ENCODE data around the gene PCLO. TPM values are rescaled to one million over a fixed set of nuclear protein-coding genes. Genes with fewer than 3 reads are reported as not detected.
"Not testable (repeated sequence)": the region's sequence is repeated elsewhere in the genome, so short reads cannot be mapped to it uniquely, and the experiment has no call there.

Gene PCLO
- total RNA-seq, 1 experiment from 2014 or later: not detected

DNA sequence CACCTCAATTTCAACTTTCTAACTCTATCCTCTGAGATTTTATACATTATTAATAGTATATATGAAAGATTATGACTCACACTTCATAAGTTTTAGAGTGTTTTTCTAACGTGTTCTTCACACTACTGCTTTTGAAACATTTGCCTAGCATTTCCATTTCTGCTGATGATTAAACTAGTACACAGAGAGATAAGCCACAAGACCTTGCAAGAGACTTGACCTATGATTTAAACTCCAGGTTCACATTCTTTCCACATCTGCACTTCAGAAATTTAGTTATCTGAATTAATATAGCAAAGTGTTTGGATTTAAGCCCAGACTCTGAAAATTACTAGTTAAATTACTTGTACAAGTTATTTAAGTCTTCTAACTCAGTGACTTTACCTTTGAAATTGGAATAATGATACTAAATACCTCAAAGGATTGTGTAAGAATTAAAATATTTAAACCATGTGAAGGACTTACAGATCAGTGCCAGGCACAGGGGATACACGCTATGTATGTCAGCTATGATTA, 66.6 kb downstream of the PCLO start:
- no peak for DNase-seq
- Histone ChIP-seq H3K27me3 (ENCODE audit: low read length) (no peaks in the 10 kb centered on the region), H3K36me3 (ENCODE audit: insufficient read depth, low read length) (no peaks in the 10 kb centered on the region), H3K4me3 (ENCODE audit: low read length) (no peak overlapping the region), H3K4me1 (ENCODE audit: low read length) (no peaks in the 10 kb centered on the region), H3K9me2 (replicated peaks; ENCODE audit: insufficient read depth, low read length) (no peaks in the 10 kb centered on the region), H3K4me2 (ENCODE audit: low read depth, low read length, poor library complexity, severe bottlenecking) (no peak overlapping the region), H3K27ac (ENCODE audit: low read length) (no peak overlapping the region), H3K9me3 (ENCODE audit: low read length) (peaks cover 22% of the 10 kb centered on the region; the same call in 1 of the 2 replicates), H3K9ac (ENCODE audit: low read length) (no peak overlapping the region), H3K79me2 (ENCODE audit: low read length) (no peaks in the 10 kb centered on the region), H4K20me1 (ENCODE audit: insufficient read depth, low read depth, low read length) (no peaks in the 10 kb centered on the region), H2AFZ (ENCODE audit: low read length) (no peak overlapping the region)

GRCh38 chr7:83085299-83085698, 77.4 kb downstream of the PCLO start:
- H3K9ac ChIP-seq (ENCODE audit: low read length): no peak overlapping the region
- H3K9me3 ChIP-seq (ENCODE audit: low read length): peaks cover 17% of the 10 kb centered on the region
- H4K20me1 ChIP-seq (ENCODE audit: insufficient read depth, low read depth, low read length): no peaks in the 10 kb centered on the region
- H3K36me3 ChIP-seq (ENCODE audit: insufficient read depth, low read length): no peaks in the 10 kb centered on the region
- no peak overlapping the region for H3K4me2 ChIP-seq (ENCODE audit: low read depth, low read length, poor library complexity, severe bottlenecking)
- no peak for DNase-seq
- no peak overlapping the region for H2AFZ ChIP-seq (ENCODE audit: low read length)
- H3K9me2 ChIP-seq (replicated peaks; ENCODE audit: insufficient read depth, low read length): no peaks in the 10 kb centered on the region
- no peaks in the 10 kb centered on the region for H3K4me1 ChIP-seq (ENCODE audit: low read length)
- no peaks in the 10 kb centered on the region for H3K27me3 ChIP-seq (ENCODE audit: low read length)
- no peak overlapping the region for H3K4me3 ChIP-seq (ENCODE audit: low read length)
- no peak overlapping the region for H3K27ac ChIP-seq (ENCODE audit: low read length)
- no peaks in the 10 kb centered on the region for H3K79me2 ChIP-seq (ENCODE audit: low read length)

GRCh38 chr7:83079879-83080278, 82.8 kb downstream of the PCLO start:
- H4K20me1 ChIP-seq (ENCODE audit: insufficient read depth, low read depth, low read length); H3K4me1 ChIP-seq (ENCODE audit: low read length); H3K4me3 ChIP-seq (ENCODE audit: low read length); H3K9me2 ChIP-seq (replicated peaks; ENCODE audit: insufficient read depth, low read length); H3K79me2 ChIP-seq (ENCODE audit: low read length); H3K27me3 ChIP-seq (ENCODE audit: low read length); DNase-seq; H3K4me2 ChIP-seq (ENCODE audit: low read depth, low read length, poor library complexity, severe bottlenecking); H3K9ac ChIP-seq (ENCODE audit: low read length); H3K36me3 ChIP-seq (ENCODE audit: insufficient read depth, low read length); H2AFZ ChIP-seq (ENCODE audit: low read length); H3K27ac ChIP-seq (ENCODE audit: low read length): not testable (repeated sequence)
- H3K9me3 ChIP-seq (ENCODE audit: low read length): peaks cover 25% of the 10 kb centered on the region

- H3K4me2 ChIP-seq (ENCODE audit: low read depth, low read length, poor library complexity, severe bottlenecking): no peak overlapping the region
Measured at GRCh38 chr7:83077328-83077727, 85.4 kb downstream of the PCLO start.

DNA sequence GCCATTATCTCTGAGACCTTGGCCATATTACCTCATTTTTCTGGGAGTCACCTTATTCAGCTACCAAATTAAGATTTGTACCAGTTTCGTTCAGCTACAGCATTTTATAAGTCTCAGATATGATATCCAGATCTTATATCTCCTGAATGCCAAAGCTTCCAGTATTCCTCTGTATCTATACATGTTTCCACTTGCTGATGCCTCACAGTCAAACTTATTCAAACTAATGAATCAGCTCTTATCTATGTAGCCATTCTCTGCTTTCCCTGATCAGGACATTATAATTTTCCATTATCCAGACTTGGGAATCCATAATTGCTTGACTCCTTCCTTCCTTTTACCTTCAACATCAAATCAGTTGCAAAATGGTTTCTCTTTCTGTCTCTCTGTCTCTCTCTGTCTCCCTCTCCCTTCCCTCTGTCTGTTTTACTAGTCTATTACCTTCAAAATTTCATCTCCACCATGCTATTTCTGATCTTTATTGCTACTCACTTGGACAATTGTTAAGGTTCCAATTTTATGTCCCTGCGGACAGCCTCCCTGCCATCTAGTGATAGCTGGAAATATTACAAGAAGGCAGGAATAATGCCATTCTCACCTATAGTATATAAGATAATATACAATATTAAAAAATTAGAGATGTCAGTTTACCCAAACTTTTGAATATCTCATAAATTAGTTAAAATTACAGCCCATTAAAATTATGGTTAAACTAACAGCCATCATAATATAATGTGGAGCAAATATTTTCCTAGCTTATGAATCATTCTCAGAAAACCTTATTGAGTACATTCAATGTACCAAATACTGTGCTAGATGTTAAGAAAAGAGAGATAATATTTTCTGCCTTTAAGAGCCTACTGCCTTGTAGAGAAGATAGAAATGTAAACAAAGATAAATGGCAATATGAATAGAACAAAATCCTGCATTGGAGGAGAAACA, 89.8 kb downstream of the PCLO start:
- H4K20me1 ChIP-seq (ENCODE audit: insufficient read depth, low read depth, low read length): no peaks in the 10 kb centered on the region
- no peak overlapping the region for H3K4me3 ChIP-seq (ENCODE audit: low read length)
- no peaks in the 10 kb centered on the region for H3K36me3 ChIP-seq (ENCODE audit: insufficient read depth, low read length)
- H2AFZ ChIP-seq (ENCODE audit: low read length): no peak overlapping the region
- no peak overlapping the region for H3K4me2 ChIP-seq (ENCODE audit: low read depth, low read length, poor library complexity, severe bottlenecking)
- DNase-seq: no peak
- no peaks in the 10 kb centered on the region for H3K4me1 ChIP-seq (ENCODE audit: low read length)
- H3K79me2 ChIP-seq (ENCODE audit: low read length): no peaks in the 10 kb centered on the region
- no peak overlapping the region for H3K27ac ChIP-seq (ENCODE audit: low read length)
- peaks cover 27% of the 10 kb centered on the region for H3K9me3 ChIP-seq (ENCODE audit: low read length)
- no peaks in the 10 kb centered on the region for H3K27me3 ChIP-seq (ENCODE audit: low read length)
- no peak overlapping the region for H3K9ac ChIP-seq (ENCODE audit: low read length)
- no peaks in the 10 kb centered on the region for H3K9me2 ChIP-seq (replicated peaks; ENCODE audit: insufficient read depth, low read length)

More at GRCh38 chr7:83077328-83077727, 85.4 kb downstream of the PCLO start:
- Histone ChIP-seq H3K27ac (ENCODE audit: low read length) (no peak overlapping the region), H3K4me1 (ENCODE audit: low read length) (no peaks in the 10 kb centered on the region), H4K20me1 (ENCODE audit: insufficient read depth, low read depth, low read length) (no peaks in the 10 kb centered on the region), H3K36me3 (ENCODE audit: insufficient read depth, low read length) (no peaks in the 10 kb centered on the region), H3K27me3 (ENCODE audit: low read length) (no peaks in the 10 kb centered on the region), H3K9ac (ENCODE audit: low read length) (no peak overlapping the region), H3K9me2 (replicated peaks; ENCODE audit: insufficient read depth, low read length) (no peaks in the 10 kb centered on the region), H3K9me3 (ENCODE audit: low read length) (peaks cover 32% of the 10 kb centered on the region), H3K4me3 (ENCODE audit: low read length) (no peak overlapping the region), H3K79me2 (ENCODE audit: low read length) (no peaks in the 10 kb centered on the region), H2AFZ (ENCODE audit: low read length) (no peak overlapping the region)
- DNase-seq: no peak

DNA sequence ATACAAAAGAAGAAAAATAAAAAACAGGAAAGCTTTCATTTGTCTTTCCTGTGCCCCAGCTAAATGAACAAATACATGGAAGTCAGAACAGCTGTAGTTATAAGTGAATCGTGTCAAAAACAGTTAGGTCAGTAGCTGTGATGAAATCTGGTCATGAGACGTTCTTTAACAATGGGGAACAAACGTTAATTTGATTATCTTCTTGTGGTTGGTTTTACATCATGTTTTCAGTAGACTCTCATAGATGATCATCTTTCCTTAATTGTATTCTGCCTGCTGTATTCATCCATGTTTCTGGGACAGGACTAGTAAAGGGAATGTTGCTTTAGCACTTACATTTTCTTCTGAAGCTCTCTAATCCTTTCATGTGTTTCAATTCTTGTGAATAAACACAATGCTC, 97.0 kb downstream of the PCLO start:
- no peaks in the 10 kb centered on the region for H4K20me1 ChIP-seq (ENCODE audit: insufficient read depth, low read depth, low read length)
- H3K9ac ChIP-seq (ENCODE audit: low read length): no peak overlapping the region
- no peak overlapping the region for H3K4me2 ChIP-seq (ENCODE audit: low read depth, low read length, poor library complexity, severe bottlenecking)
- H3K36me3 ChIP-seq (ENCODE audit: insufficient read depth, low read length): no peaks in the 10 kb centered on the region
- no peaks in the 10 kb centered on the region for H3K9me2 ChIP-seq (replicated peaks; ENCODE audit: insufficient read depth, low read length)
- H3K27ac ChIP-seq (ENCODE audit: low read length): no peak overlapping the region
- no peaks in the 10 kb centered on the region for H3K4me1 ChIP-seq (ENCODE audit: low read length)
- peaks cover 34% of the 10 kb centered on the region for H3K9me3 ChIP-seq (ENCODE audit: low read length)
- no peak for DNase-seq
- no peak overlapping the region for H3K4me3 ChIP-seq (ENCODE audit: low read length)
- no peaks in the 10 kb centered on the region for H3K27me3 ChIP-seq (ENCODE audit: low read length)
- H2AFZ ChIP-seq (ENCODE audit: low read length): no peak overlapping the region
- no peaks in the 10 kb centered on the region for H3K79me2 ChIP-seq (ENCODE audit: low read length)

- no peaks in the 10 kb centered on the region for H4K20me1 ChIP-seq (ENCODE audit: insufficient read depth, low read depth, low read length)
- no peak for DNase-seq
- no peaks in the 10 kb centered on the region for H3K79me2 ChIP-seq (ENCODE audit: low read length)
- no peak overlapping the region for H3K4me2 ChIP-seq (ENCODE audit: low read depth, low read length, poor library complexity, severe bottlenecking)
- no peak overlapping the region for H2AFZ ChIP-seq (ENCODE audit: low read length)
- no peak overlapping the region for H3K27ac ChIP-seq (ENCODE audit: low read length)
- no peaks in the 10 kb centered on the region for H3K4me1 ChIP-seq (ENCODE audit: low read length)
- no peak overlapping the region for H3K9ac ChIP-seq (ENCODE audit: low read length)
- peaks cover 29% of the 10 kb centered on the region for H3K9me3 ChIP-seq (ENCODE audit: low read length)
- H3K9me2 ChIP-seq (replicated peaks; ENCODE audit: insufficient read depth, low read length): no peaks in the 10 kb centered on the region
- no peak overlapping the region for H3K4me3 ChIP-seq (ENCODE audit: low read length)
- H3K36me3 ChIP-seq (ENCODE audit: insufficient read depth, low read length): no peaks in the 10 kb centered on the region
- H3K27me3 ChIP-seq (ENCODE audit: low read length): no peaks in the 10 kb centered on the region
Measured at GRCh38 chr7:83060218-83060617, 102.5 kb downstream of the PCLO start.

DNA sequence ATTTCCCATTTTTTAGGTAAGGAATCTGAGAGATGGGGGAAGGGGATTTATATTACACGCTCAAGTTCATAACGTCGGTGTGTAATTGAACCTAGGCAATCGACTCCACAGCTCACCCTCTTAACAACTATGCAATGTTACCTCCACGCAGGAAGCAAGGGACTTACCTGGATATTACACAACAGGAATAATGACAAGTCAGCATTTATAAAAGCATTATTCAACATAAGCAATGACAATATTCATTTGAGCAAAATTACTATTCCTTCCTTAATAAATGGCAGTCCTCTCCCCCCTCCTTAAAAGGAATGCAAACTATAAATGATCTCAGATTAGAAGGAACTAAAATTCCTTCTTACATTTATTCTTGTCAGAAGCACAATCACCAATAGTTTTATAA, 104.0 kb downstream of the PCLO start:
- no peaks in the 10 kb centered on the region for H3K9me2 ChIP-seq (replicated peaks; ENCODE audit: insufficient read depth, low read length)
- peaks cover 31% of the 10 kb centered on the region for H3K9me3 ChIP-seq (ENCODE audit: low read length)
- H3K9ac ChIP-seq (ENCODE audit: low read length): no peak overlapping the region
- DNase-seq: no peak
- H2AFZ ChIP-seq (ENCODE audit: low read length): no peak overlapping the region
- H3K36me3 ChIP-seq (ENCODE audit: insufficient read depth, low read length): no peaks in the 10 kb centered on the region
- no peak overlapping the region for H3K4me2 ChIP-seq (ENCODE audit: low read depth, low read length, poor library complexity, severe bottlenecking)
- no peaks in the 10 kb centered on the region for H3K27me3 ChIP-seq (ENCODE audit: low read length)
- H4K20me1 ChIP-seq (ENCODE audit: insufficient read depth, low read depth, low read length): no peaks in the 10 kb centered on the region
- no peaks in the 10 kb centered on the region for H3K79me2 ChIP-seq (ENCODE audit: low read length)
- H3K4me1 ChIP-seq (ENCODE audit: low read length): no peaks in the 10 kb centered on the region
- H3K27ac ChIP-seq (ENCODE audit: low read length): no peak overlapping the region
- H3K4me3 ChIP-seq (ENCODE audit: low read length): no peak overlapping the region
